HEK293 (cell line): ENCODE results near the gene ZNF536.

Experiments used
- CTCF ChIA-PET: fragments of 350-600 bp; formaldehyde crosslinking; extraction: SDS; loops from one replicate; lab custom pipeline; 2021; ENCODE audit warnings: antibody characterized with exemption; lab: Yijun Ruan, JAX
- POLR2A ChIA-PET: fragments of 300-600 bp; formaldehyde crosslinking; extraction: SDS; loops from one replicate; lab custom pipeline; 2020; ENCODE audit warnings: antibody characterized with exemption, inconsistent platforms; lab: Yijun Ruan, JAX
- H3K27ac ChIP-seq: fragments of 200-500 bp; sonication (Bioruptor generic); 2 replicates; pipeline ENCODE4 v1.5.1; 2014; ENCODE audit warnings: low read depth, low read length, control low read depth, inconsistent platforms; ENCODE audit errors: extremely low read depth
- H3K36me3 ChIP-seq, 2 experiments: fragments of 200-500 bp in 1 of 2; sonication (Bioruptor generic) in 1 of 2; 1 replicate in 1 of 2; 2 replicates in 1 of 2; pipeline ENCODE4 v1.5.1; 2014 to 2017; ENCODE audit warnings: inconsistent platforms in 2 of 2, low read length in 2 of 2; ENCODE audit not compliant: control insufficient read depth in 2 of 2, insufficient read depth in 1 of 2
- H3K4me1 ChIP-seq: fragments of 200-500 bp; sonication (Bioruptor generic); 2 replicates; pipeline ENCODE4 v1.5.1; 2014; ENCODE audit warnings: mild to moderate bottlenecking, low read length, inconsistent platforms; ENCODE audit not compliant: control insufficient read depth, insufficient read depth
- H3K4me3 ChIP-seq: 2 replicates; pipeline ENCODE4 v1.5.1; 2011; ENCODE audit warnings: low read depth, mild to moderate bottlenecking, control low read depth, low read length, moderate library complexity
- H3K9me3 ChIP-seq: fragments of 200-500 bp; sonication (Bioruptor generic); 2 replicates; pipeline ENCODE4 v1.5.1; 2014; ENCODE audit warnings: low read depth, low read length, inconsistent platforms; ENCODE audit not compliant: control insufficient read depth, insufficient read depth
- GLI2 ChIP-seq: fragments of 450-650 bp; formaldehyde crosslinking; IDR thresholded peaks from 2 replicates; pipeline ENCODE4; 2017; ENCODE audit warnings: missing biosample characterization, missing genetic modification characterization, low read depth, borderline replicate concordance
- GLIS1 ChIP-seq: fragments of 450-650 bp; formaldehyde crosslinking; IDR thresholded peaks from 2 replicates; pipeline ENCODE4 v1.5.1; 2016; ENCODE audit warnings: missing biosample characterization, missing genetic modification characterization
- HOXC10 ChIP-seq: sonication (generic); formaldehyde crosslinking; IDR thresholded peaks from 2 replicates; pipeline ENCODE4 v1.8.1; 2023; ENCODE audit warnings: mild to moderate bottlenecking, missing genetic modification reagents
- IKZF3 ChIP-seq: fragments of 450-650 bp; IDR thresholded peaks from 2 replicates; pipeline ENCODE4 v1.5.0; 2018; ENCODE audit warnings: missing biosample characterization, mild to moderate bottlenecking, missing genetic modification characterization, moderate library complexity
- KLF1 ChIP-seq: fragments of 450-650 bp; formaldehyde crosslinking; IDR thresholded peaks from 2 replicates; pipeline ENCODE4 v1.5.1; 2016; ENCODE audit warnings: missing biosample characterization, missing genetic modification characterization
- KLF16 ChIP-seq: fragments of 450-650 bp; formaldehyde crosslinking; IDR thresholded peaks from 2 replicates; pipeline ENCODE4 v1.5.1; 2017; ENCODE audit warnings: missing biosample characterization, missing genetic modification characterization
- PRDM1 ChIP-seq: fragments of 450-650 bp; formaldehyde crosslinking; IDR thresholded peaks from 2 replicates; pipeline ENCODE4; 2016; ENCODE audit warnings: missing biosample characterization, missing genetic modification characterization
- SCRT1 ChIP-seq: fragments of 450-650 bp; formaldehyde crosslinking; IDR thresholded peaks from 2 replicates; pipeline ENCODE4 v1.5.1; 2016; ENCODE audit warnings: missing biosample characterization, missing genetic modification characterization, borderline replicate concordance
- SCRT2 ChIP-seq: fragments of 450-650 bp; formaldehyde crosslinking; IDR thresholded peaks from 2 replicates; pipeline ENCODE4 v1.5.1; 2016; ENCODE audit warnings: missing biosample characterization, missing genetic modification characterization
- TRIM28 ChIP-seq: IDR thresholded peaks from 2 replicates; pipeline ENCODE4 v1.6.1; 2011; ENCODE audit warnings: low read length, control low read depth, borderline replicate concordance
- ZBTB20 ChIP-seq: fragments of 450-650 bp; formaldehyde crosslinking; IDR thresholded peaks from 2 replicates; pipeline ENCODE4 v1.5.1; 2016; ENCODE audit warnings: missing biosample characterization, missing genetic modification characterization
- ZFP37 ChIP-seq: fragments of 450-650 bp; formaldehyde crosslinking; IDR thresholded peaks from 2 replicates; pipeline ENCODE4 v1.5.1; 2016; ENCODE audit warnings: missing biosample characterization, missing genetic modification characterization
- ZIC2 ChIP-seq: fragments of 450-650 bp; formaldehyde crosslinking; IDR thresholded peaks from 2 replicates; pipeline ENCODE4 v1.5.1; 2016; ENCODE audit warnings: missing biosample characterization, missing genetic modification characterization
- ZNF221 ChIP-seq: fragments of 450-650 bp; formaldehyde crosslinking; IDR thresholded peaks from 2 replicates; pipeline ENCODE4 v1.5.1; 2017; ENCODE audit warnings: missing biosample characterization, missing genetic modification characterization, borderline replicate concordance
- ZNF23 ChIP-seq: fragments of 450-650 bp; formaldehyde crosslinking; IDR thresholded peaks from 2 replicates; pipeline ENCODE4 v1.5.1; 2016; ENCODE audit warnings: missing biosample characterization, missing genetic modification characterization, borderline replicate concordance
- ZNF513 ChIP-seq: fragments of 450-650 bp; IDR thresholded peaks from 2 replicates; pipeline ENCODE4 v1.5.1; 2018; ENCODE audit warnings: missing biosample characterization, missing genetic modification characterization
- ZNF558 ChIP-seq: fragments of 450-650 bp; formaldehyde crosslinking; IDR thresholded peaks from 2 replicates; pipeline ENCODE4 v1.5.1; 2016; ENCODE audit warnings: missing biosample characterization, missing genetic modification characterization
- ZNF610 ChIP-seq: fragments of 450-650 bp; formaldehyde crosslinking; IDR thresholded peaks from 2 replicates; pipeline ENCODE4 v1.5.1; 2016; ENCODE audit warnings: missing biosample characterization, missing genetic modification characterization, borderline replicate concordance
- ZNF626 ChIP-seq: fragments of 450-650 bp; sonication (Bioruptor Pico); formaldehyde crosslinking; IDR thresholded peaks from 2 replicates; pipeline ENCODE4 v1.5.1; 2018; ENCODE audit warnings: missing biosample characterization, missing genetic modification characterization, inconsistent platforms
- ZNF701 ChIP-seq: fragments of 450-650 bp; formaldehyde crosslinking; IDR thresholded peaks from 2 replicates; pipeline ENCODE4 v1.5.1; 2016; ENCODE audit warnings: missing biosample characterization, missing genetic modification characterization
- TF ChIP-seq, protein P1 (sequence below): fragments of 450-650 bp; formaldehyde crosslinking; IDR thresholded peaks from 2 replicates; pipeline ENCODE4 v1.5.1; 2016; ENCODE audit warnings: missing biosample characterization, missing genetic modification characterization
- TF ChIP-seq, protein P2 (sequence below): fragments of 450-650 bp; IDR thresholded peaks from 2 replicates; pipeline ENCODE4 v1.5.1; 2018; ENCODE audit warnings: missing biosample characterization, mild to moderate bottlenecking, missing genetic modification characterization

The ZNF536 gene

DNA sequence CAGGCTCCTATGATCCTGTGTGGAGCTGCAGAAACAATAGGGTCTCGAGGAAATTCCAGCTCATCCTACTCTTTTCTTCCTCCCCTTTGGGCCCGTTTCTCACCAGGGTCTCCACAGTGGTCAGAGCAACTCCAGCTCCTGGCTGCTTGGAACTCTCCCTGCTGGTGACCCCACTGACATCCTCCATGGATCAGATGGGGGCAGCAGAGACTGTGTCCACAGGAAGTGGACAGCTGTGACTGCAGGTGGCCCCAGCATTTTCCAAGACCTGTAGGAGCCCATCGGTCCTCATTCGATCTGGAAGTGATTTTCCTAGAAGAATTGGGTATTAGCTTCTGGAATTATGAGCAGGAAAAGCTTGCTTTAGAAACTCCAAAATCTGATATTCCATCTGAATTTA lies 208.5 kb downstream of the ZNF536 start (continued):
- TF ChIP-seq, protein P1, sequence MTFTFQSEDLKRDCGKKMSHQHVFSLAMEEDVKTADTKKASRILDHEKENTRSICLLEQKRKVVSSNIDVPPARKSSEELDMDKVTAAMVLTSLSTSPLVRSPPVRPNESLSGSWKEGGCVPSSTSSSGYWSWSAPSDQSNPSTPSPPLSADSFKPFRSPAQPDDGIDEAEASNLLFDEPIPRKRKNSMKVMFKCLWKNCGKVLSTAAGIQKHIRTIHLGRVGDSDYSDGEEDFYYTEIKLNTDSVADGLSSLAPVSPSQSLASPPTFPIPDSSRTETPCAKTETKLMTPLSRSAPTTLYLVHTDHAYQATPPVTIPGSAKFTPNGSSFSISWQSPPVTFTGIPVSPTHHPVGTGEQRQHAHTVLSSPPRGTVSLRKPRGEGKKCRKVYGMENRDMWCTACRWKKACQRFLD (tag by site-specific recombination) = no peak
- TF ChIP-seq ZNF23 (tag by site-specific recombination) (no peak), ZNF513 (no peak)

- no peaks in the 10 kb centered on the region for H3K4me1 ChIP-seq
- no peaks in the 10 kb centered on the region; the same call in 1 of the 2 replicates for H3K9me3 ChIP-seq
- POLR2A ChIA-PET = interaction anchor here (0.6 to 1.3 kb wide), 2 partner anchors 10 to 32 kb away, joined by 3 to 5 read pairs; no protein-coding TSS in a partner anchor
- CTCF ChIA-PET = interaction anchor here (0.6 to 1.4 kb wide), 6 partner anchors 10 to 760 kb away, joined by 3 to 5 read pairs (median 3); no protein-coding TSS in a partner anchor
- no peaks in the 10 kb centered on the region for H3K36me3 ChIP-seq
- H3K4me3 ChIP-seq = no peak overlapping the region
- TF ChIP-seq KLF1 (tag by site-specific recombination) (no peak), PRDM1 (tag by site-specific recombination) (peak; percentile 32; the same call in 1 of the 2 replicates), ZNF626 (tag by site-specific recombination) (no peak), ZNF701 (no peak), ZIC2 (tag by site-specific recombination) (peak; percentile 67), ZNF558 (tag by site-specific recombination) (no peak)
- no peak overlapping the region for H3K27ac ChIP-seq
These were observed 211.9 kb downstream of the ZNF536 start for GRCh38 chr19:30584090-30584489.

DNA sequence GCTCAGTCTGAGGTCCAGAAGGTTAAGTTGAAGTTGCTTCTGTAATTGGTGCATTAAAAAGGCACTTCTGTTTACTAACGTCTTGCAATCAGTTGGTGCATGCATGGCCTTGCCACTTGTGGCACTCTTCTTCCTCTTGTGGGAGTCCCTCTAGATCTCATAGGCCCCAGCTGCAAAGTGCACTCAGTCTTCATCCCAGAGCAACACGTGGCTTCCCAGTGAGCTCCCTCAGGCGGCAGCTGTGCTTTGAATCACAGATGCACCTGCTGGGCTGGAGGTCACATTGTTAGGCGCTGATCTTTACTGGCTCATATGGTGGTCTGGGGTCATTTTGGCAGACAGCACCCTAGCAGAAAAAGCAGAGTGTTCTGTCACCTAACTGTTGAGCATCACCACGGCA lies 215.7 kb downstream of the ZNF536 start:
- ChIA-PET POLR2A (interaction anchor here (0.5 kb wide), 1 partner anchor 19 kb away, joined by 3 read pairs; no protein-coding TSS in a partner anchor), CTCF (no interaction called here)
- no peaks in the 10 kb centered on the region; the same call in 1 of the 2 replicates for H3K9me3 ChIP-seq
- no peak for TF ChIP-seq ZBTB20
- TF ChIP-seq ZNF221 (tag by site-specific recombination) = no peak
- TF ChIP-seq GLIS1 (tag by site-specific recombination) = no peak
- no peak for TF ChIP-seq ZFP37
- TF ChIP-seq HOXC10 = no peak
- no peak for TF ChIP-seq IKZF3 (tag by site-specific recombination)
- TF ChIP-seq GLI2 = no peak
- peak; percentile 98 for TF ChIP-seq SCRT1 (tag by site-specific recombination)
- TF ChIP-seq ZIC2 (tag by site-specific recombination) = peak; percentile 60
- TF ChIP-seq SCRT2 (tag by site-specific recombination) = peak; percentile 96
- TF ChIP-seq TRIM28 = no peak
- TF ChIP-seq, protein P2, sequence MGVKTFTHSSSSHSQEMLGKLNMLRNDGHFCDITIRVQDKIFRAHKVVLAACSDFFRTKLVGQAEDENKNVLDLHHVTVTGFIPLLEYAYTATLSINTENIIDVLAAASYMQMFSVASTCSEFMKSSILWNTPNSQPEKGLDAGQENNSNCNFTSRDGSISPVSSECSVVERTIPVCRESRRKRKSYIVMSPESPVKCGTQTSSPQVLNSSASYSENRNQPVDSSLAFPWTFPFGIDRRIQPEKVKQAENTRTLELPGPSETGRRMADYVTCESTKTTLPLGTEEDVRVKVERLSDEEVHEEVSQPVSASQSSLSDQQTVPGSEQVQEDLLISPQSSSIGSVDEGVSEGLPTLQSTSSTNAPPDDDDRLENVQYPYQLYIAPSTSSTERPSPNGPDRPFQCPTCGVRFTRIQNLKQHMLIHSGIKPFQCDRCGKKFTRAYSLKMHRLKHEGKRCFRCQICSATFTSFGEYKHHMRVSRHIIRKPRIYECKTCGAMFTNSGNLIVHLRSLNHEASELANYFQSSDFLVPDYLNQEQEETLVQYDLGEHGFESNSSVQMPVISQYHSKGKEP (tag by site-specific recombination) = 0 out of 2 replicates have a peak, but pooled peaks have one; percentile 42
- TF ChIP-seq KLF16 (tag by site-specific recombination) = no peak
- no peak for TF ChIP-seq ZNF610 (tag by site-specific recombination)
- no peaks in the 10 kb centered on the region for H3K36me3 ChIP-seq
- no peak overlapping the region for H3K4me3 ChIP-seq
- H3K4me1 ChIP-seq = no peaks in the 10 kb centered on the region
- no peak overlapping the region for H3K27ac ChIP-seq
